T-helper 9 cell (primary cell): Measurements from ENCODE around the gene PAM.
"Not testable (repeated sequence)": the region's sequence is repeated elsewhere in the genome, so short reads cannot be mapped to it uniquely, and the experiment has no call there.

ENCODE experiments used
- DNase-seq: peaks from one replicate; pipeline ENCODE4 v3.0.0-alpha.2; 2020

The PAM gene

GRCh38 chr5:102946414-102946813 lies 191.3 kb downstream of the PAM start:
- no peak for DNase-seq

GRCh38 chr5:102946971-102947370 lies 191.9 kb downstream of the PAM start:
- DNase-seq = no peak

- no peak for DNase-seq
These were observed 200.4 kb downstream of the PAM start for GRCh38 chr5:102955488-102955887.

- no peak for DNase-seq
These were observed 201.5 kb downstream of the PAM start for GRCh38 chr5:102956599-102956998.

GRCh38 chr5:102957141-102957540 lies 202.0 kb downstream of the PAM start:
- DNase-seq = no peak

GRCh38 chr5:102958481-102959011 lies 203.4 kb downstream of the PAM start:
- no peak for DNase-seq

GRCh38 chr5:102959055-102959454 lies 203.9 kb downstream of the PAM start:
- DNase-seq = no peak

GRCh38 chr5:102961671-102962070 lies 206.6 kb downstream of the PAM start:
- DNase-seq = no peak

- no peak for DNase-seq
These were observed 210.5 kb downstream of the PAM start for GRCh38 chr5:102965653-102966052.

- DNase-seq = no peak
These were observed 214.5 kb downstream of the PAM start for GRCh38 chr5:102969641-102970040.

- no peak for DNase-seq
These were observed 216.7 kb downstream of the PAM start for GRCh38 chr5:102971676-102972293.

GRCh38 chr5:102974177-102974576 lies 219.1 kb downstream of the PAM start:
- no peak for DNase-seq

- no peak for DNase-seq
These were observed 219.9 kb downstream of the PAM start for GRCh38 chr5:102975045-102975444.

GRCh38 chr5:102975457-102976182 lies 220.5 kb downstream of the PAM start:
- DNase-seq = no peak

- no peak for DNase-seq
These were observed 227.0 kb downstream of the PAM start for GRCh38 chr5:102981957-102982635.

GRCh38 chr5:102986074-102986473 lies 231.0 kb downstream of the PAM start:
- DNase-seq = no peak

GRCh38 chr5:102988459-102988858 lies 233.4 kb downstream of the PAM start:
- DNase-seq = no peak

GRCh38 chr5:102991802-102992201 lies 236.7 kb downstream of the PAM start:
- DNase-seq = no peak

- DNase-seq = no peak
These were observed 241.0 kb downstream of the PAM start for GRCh38 chr5:102996011-102996575.

GRCh38 chr5:102998224-102998623 lies 243.1 kb downstream of the PAM start:
- DNase-seq = no peak

- no peak for DNase-seq
These were observed 244.1 kb downstream of the PAM start for GRCh38 chr5:102999191-102999590.

- DNase-seq = not testable (repeated sequence)
These were observed 244.5 kb downstream of the PAM start for GRCh38 chr5:102999621-103000020.

- DNase-seq = no peak
These were observed 245.0 kb downstream of the PAM start for GRCh38 chr5:103000089-103000488.
